Stimulated activated CD4-positive, alpha-beta T cell treated with anti-CD3 and anti-CD28 coated beads, Interleukin-4, amount 100 ng/mL, for 4 hours (primary cell): Measurements from ENCODE around the gene CAPZA2.

ENCODE experiments used
- DNase-seq, 2 experiments: peaks; one replicate each; pipeline ENCODE4 v3.0.0-alpha.2; 2020

The CAPZA2 gene

GRCh38 chr7:116862951-116863670 is 724 bp downstream of the CAPZA2 start:
- peak in 1 of 2 experiments; percentile 7 for DNase-seq

DNA sequence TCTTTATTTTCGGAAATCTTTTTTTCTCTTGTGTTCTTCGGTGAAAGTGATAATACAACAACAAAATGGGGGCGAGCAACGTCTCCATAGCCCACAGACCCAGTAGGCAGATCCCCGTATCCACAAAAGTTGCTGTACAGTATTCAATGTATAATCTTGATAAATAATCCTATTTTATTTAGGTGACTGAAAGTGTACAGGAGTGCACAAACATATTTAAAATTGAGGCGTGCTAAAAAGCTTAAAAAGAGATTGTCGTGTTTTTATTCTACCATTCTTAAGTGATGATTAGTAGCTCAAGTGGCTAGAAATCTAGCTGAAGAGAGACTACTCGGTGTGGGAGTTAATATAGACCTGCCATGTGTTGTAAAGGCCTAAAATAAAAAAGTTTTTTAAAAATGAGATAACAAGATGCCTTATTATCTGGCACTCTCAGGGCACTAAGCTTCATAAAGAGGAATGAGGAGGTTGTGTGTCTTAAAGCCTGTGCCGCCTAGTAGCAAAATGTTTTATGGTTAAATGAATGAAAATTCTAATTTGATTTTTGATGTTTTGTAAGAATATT is 1.6 kb downstream of the CAPZA2 start:
- DNase-seq = no peak

GRCh38 chr7:116871061-116871700 is 8.8 kb downstream of the CAPZA2 start:
- no peak for DNase-seq

DNA sequence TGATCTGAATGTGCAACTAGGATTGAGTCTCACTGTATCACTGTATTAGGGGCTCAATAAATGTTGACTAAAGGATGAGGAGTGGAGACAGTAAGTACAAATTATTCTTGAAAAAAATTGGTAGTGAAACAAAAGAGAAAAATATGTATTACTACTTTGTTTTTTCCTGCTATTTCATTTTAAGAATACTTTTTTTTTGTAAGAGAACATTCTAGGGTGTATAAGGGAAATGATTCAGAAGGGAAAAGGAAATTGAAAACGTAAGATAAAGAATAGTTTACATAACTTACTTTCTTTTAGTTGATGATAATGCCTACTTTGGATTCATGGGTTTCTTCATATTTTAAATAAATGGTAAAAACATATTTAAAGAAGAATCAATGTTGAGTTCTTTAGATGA is 9.6 kb downstream of the CAPZA2 start:
- no peak for DNase-seq

DNA sequence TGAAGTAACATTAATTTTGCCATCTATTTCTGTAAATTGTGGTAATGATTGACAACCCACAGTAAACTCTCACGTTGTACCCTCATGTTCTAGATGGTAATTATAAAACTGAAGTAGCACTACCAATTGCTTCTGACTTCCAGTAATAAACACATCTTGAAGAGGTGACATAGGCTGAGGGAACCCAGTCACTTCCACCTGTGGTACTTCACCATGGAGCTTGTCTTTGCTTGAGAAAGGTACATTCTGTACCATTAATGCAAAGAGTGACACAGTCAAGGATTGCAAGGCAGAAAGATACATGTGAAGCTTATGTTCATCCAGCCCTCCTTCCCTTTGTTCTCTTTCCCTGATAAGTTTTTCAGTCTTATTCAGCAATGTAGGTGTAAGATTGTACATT is 11.2 kb downstream of the CAPZA2 start:
- DNase-seq = no peak

GRCh38 chr7:116876664-116877442 is 14.5 kb downstream of the CAPZA2 start:
- DNase-seq = no peak

DNA sequence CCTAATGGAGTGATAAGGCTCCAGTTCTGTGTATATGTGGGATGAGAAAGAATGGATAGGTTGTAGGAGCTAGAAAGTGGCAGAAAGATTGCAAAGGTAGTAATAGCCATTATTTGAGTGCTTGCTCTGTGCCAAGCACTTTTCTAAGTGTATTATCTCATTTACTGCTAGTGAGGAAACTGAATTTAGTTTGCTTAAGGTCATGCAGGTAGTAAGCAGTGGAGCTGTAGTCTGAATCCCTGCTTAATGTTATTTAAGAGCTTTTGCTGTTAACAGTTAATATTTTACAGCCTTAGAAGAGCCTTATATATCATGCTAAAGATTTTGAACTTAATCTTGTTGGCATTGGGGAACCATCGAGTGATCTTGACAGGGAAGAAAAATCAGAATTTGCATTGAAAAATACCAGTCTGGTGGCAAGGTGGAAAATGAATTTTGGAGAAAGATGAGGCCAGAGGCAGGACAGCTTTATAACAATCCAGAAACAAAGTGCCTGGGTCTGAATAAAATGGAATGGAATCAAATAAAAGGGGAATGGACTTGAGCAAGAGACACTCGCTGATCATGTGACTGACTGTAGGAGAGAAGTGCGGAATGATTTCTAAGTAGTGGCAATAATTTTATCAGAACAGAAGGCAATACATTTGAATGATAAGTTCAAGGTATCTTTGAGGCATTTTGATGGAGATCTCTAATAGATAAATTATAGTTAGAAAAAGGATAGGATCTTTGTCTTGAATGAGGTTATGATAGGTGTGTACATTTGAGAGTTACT is 15.2 kb downstream of the CAPZA2 start:
- DNase-seq = no peak

GRCh38 chr7:116884691-116885090 is 22.3 kb downstream of the CAPZA2 start:
- DNase-seq = no peak

GRCh38 chr7:116885724-116886123 is 23.3 kb downstream of the CAPZA2 start:
- DNase-seq = no peak

DNA sequence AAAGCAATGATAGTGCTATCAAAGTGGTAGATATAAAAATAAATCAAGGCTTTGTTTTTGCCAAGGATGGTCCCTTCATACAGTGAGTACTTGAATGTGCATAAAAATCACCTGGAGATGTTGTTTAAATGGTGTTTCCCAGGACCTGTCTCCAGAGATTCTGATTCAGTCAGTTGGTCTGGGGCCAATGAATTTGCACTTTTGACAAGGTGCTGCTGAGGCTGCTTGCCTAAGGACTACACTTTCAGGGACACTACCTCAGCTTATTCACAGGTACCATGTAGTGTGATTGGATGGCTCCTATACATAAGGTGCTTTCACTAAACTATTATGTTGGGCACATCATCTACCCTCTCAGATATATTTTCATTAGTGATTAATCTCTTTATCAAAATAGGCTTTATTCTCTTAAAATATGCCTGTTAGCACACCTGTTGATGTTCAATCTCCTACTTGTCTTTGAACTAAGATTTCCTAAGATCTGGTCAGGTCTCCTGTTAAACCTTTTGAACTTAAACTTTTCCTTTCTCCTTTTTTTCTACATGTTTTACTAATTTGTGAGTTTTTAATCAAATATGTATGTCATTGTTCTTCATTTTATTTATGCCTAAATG is 24.3 kb downstream of the CAPZA2 start:
- no peak for DNase-seq

- DNase-seq = no peak
These were observed 26.5 kb downstream of the CAPZA2 start for GRCh38 chr7:116888895-116889294.

DNA sequence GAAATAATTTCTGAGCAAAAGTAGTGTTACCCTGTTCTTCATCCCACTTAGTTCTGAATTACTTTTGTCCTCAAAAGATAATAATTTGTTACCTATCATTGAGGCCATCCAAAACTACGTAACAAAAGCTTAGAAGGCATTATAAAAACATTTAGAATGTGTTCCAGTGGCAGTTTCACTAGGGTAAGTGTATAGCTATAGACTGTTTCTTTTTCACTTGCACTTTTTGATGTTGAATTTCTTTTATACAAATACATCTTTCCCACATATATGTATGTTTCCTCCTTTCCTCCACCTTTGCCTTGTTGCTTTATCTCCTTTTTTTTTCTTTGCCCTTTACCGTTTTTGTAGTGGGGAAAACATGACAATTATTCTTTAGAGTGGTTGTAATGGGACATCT is 33.5 kb downstream of the CAPZA2 start:
- no peak for DNase-seq

GRCh38 chr7:116897661-116898060 is 35.3 kb downstream of the CAPZA2 start:
- no peak for DNase-seq

DNA sequence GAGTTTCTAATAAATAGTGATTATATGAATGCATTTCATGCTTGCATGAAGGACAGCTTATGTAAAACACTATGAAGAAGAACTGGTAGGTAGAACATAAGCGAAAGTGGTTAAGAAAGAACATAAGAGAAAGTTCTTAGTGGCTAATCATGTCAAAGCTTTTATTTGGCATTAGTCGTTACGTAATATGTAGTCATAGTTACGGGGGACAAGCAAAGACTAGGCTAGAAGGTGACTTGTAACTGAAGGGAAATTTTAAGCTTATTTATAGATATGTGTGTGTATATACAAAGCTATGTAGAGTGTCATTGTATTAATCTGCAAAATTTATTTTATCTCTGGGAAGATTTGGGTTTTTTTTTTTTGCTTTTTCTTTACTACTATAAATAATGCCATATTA is 36.9 kb downstream of the CAPZA2 start:
- DNase-seq = no peak

- DNase-seq = no peak
These were observed 38.8 kb downstream of the CAPZA2 start for GRCh38 chr7:116901143-116901542.

DNA sequence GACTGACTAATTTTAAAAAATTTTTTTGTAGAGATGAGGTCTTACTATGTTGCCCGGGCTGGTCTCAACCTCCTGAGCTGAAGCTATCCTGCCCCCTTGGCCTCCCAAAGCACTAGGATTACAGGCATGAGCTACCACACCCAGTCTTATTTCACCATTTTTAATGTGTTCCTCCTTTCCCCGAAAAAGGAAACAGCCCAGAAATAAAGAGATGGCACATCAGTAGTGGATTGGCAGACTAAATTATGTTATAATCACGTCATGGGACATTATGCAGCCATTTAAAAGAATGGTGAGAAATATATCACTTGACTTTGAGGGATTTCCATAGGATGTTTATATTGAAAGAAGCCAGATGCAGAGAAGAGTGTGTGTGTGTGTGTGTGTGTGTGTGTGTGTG is 40.5 kb downstream of the CAPZA2 start:
- DNase-seq = no peak

DNA sequence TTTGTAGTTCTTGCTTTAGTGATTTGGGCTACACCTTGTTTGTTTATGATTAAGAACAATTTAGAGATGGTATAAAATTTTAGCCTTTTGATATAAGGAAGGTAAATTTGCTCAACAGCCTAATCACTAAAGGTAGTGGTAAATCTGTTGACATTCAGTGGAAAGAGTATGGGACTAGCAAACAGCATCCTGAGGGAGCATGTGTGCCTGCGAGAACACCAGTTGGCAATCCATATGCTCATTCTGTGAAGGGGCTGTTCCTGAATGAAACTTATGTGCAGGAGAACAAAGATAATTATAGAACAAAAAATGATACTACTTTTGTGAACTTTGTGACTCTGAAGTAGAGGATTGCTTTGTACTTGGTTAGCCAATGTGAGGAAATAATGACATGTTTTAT is 44.0 kb downstream of the CAPZA2 start:
- DNase-seq = no peak

DNA sequence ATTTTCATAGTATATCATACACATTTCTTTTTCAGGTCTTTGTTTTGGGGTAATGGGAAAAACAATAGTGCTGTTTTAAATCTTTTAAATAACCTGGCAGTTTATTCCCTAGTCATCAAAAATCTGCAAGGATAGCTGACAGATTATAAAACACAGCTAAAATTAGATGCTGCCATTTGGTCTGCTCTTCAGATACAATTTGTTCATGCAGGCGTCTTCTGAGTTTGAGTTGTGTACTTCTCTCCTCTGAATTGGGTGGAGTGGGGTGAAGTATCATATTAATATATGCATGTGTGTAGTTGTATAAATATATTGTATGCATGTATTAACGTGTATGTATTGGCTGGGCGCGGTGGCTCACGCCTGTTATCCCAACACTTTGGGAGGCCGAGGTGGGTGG is 48.0 kb downstream of the CAPZA2 start:
- no peak for DNase-seq

DNA sequence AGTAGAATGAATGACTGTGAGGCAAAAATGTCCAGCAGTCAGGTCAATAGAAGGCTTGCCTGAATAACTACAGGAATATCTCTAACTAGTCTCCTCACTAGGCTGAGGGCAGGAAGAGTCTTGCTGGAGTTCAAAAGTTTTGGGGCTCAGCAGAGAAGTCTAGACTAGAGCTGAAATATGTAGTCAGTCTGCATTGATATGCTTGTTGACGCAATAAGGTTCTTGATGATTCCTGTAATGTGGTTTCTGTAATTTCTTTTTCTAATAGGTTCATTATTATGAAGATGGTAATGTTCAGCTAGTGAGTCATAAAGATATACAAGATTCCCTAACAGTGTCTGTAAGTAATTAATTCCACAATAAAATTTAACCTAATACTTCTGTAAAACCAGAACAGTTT is 49.4 kb downstream of the CAPZA2 start:
- no peak for DNase-seq

DNA sequence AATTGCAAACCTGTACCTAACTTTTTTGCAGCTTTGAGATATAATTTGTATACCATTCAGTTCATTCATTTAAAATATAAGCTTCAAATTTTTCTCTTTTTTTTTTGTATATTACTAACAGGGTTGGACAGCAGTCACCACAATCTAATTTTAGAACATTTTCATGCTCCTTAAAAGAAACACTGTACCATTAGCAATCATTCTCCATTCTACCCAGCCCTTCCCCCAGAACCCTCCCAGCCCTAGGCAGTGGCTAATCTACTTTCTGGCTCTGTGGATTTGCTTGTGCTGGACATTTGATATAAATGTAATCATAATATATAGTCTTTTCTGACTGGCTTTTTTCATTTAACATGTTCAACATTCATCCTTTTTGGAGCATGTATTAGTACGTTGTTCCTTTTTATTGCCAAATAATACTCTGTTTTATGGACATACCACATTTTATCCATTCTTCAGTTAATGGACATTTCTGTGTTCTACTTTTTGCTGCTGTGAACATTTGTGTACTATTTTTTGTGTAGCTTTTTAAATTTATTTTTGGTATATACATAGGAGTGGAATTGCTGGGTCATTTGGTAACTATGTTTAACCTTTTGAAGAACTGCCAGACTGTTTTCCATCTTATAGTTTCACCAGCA is 50.0 kb downstream of the CAPZA2 start:
- no peak for DNase-seq

GRCh38 chr7:116918704-116919103 is 56.3 kb downstream of the CAPZA2 start:
- no peak for DNase-seq

DNA sequence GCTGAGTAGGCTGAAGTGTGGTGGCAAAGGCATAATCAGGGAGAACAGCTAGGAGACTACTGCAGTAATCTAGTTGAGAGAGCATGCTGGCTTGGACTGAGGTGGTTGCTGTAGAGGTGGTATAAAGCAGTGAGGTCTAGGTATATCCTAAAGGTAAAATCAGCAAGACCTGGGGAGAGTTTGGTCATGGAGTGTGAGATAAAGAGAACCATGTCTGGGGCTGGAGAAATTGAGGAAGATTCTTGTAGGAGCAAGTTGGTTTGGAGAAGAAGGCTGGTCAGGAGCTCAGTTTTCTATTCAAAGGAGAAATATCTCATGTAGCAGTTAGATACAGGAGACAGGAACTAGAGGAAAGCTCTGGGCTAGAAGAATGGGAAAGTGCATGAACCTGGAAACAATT is 58.0 kb downstream of the CAPZA2 start:
- DNase-seq = no peak
